Activated CD8-positive, alpha-beta memory T cell treated with anti-CD3 and anti-CD28 coated beads for 36 hours (primary cell): Measurements from ENCODE around the gene ARID3A. TPM values are rescaled to one million over a fixed set of nuclear protein-coding genes. Genes with fewer than 3 reads are reported as not detected.
"Not testable (repeated sequence)": the region's sequence is repeated elsewhere in the genome, so short reads cannot be mapped to it uniquely, and the experiment has no call there.

Experiments
- CTCF ChIA-PET: fragments of 350-600 bp; sonication (Branson Sonifier 250); formaldehyde crosslinking; loops from one replicate; lab custom pipeline; 2021; ENCODE audit warnings: antibody characterized with exemption; lab: Charles Lee
- POLR2A ChIA-PET: fragments of 350-600 bp; sonication (Branson Sonifier 250); formaldehyde crosslinking; loops from one replicate; lab custom pipeline; 2021; ENCODE audit warnings: antibody characterized with exemption; lab: Charles Lee
- total RNA-seq, 2 experiments: library from RNA; stranded (reverse); gene quantifications; one replicate each; pipeline ENCODE4 v1.2.3, GENCODE V29; 2021

The ARID3A gene
- total RNA-seq, 2 experiments from 2014 or later: 18.8 to 19.0 TPM

- ChIA-PET POLR2A (no interaction called here), CTCF (no interaction called here)
These were observed 86.0 kb downstream of the ARID3A start for GRCh38 chr19:1011831-1012333.

GRCh38 chr19:1012334-1012733, 86.5 kb downstream of the ARID3A start:
- POLR2A ChIA-PET: no interaction called here
- CTCF ChIA-PET: no interaction called here

GRCh38 chr19:1013218-1013617, 87.4 kb downstream of the ARID3A start:
- ChIA-PET POLR2A (interaction anchor here (0.5 kb wide), 1 partner anchor 232 kb away, joined by 3 read pairs; no protein-coding TSS in a partner anchor), CTCF (no interaction called here)

GRCh38 chr19:1014161-1015060, 88.6 kb downstream of the ARID3A start:
- CTCF ChIA-PET: interaction anchor here (0.5 kb wide), 1 partner anchor 244 kb away, joined by 4 read pairs; no protein-coding TSS in a partner anchor
- POLR2A ChIA-PET: interaction anchor here (0.5 kb wide), 1 partner anchor 162 kb away, joined by 3 read pairs; no protein-coding TSS in a partner anchor

GRCh38 chr19:1015061-1015781, 89.4 kb downstream of the ARID3A start:
- POLR2A ChIA-PET: interaction anchor here (0.6 kb wide), 1 partner anchor 238 kb away, joined by 8 read pairs; no protein-coding TSS in a partner anchor
- CTCF ChIA-PET: interaction anchor here (1.5 kb wide), 1 partner anchor 50 kb away, joined by 4 read pairs; no protein-coding TSS in a partner anchor

GRCh38 chr19:1015782-1016646, 90.2 kb downstream of the ARID3A start:
- POLR2A ChIA-PET: interaction anchor here (0.6 to 0.7 kb wide), 2 partner anchors 19 to 237 kb away, joined by 3 to 8 read pairs; no protein-coding TSS in a partner anchor
- CTCF ChIA-PET: interaction anchor here (1.0 to 1.5 kb wide), 2 partner anchors 45 to 49 kb away, joined by 3 to 4 read pairs; no protein-coding TSS in a partner anchor

GRCh38 chr19:1016647-1017114, 90.8 kb downstream of the ARID3A start:
- CTCF ChIA-PET: interaction anchor here (1.0 to 1.5 kb wide), 3 partner anchors 13 to 48 kb away, joined by 3 to 4 read pairs (median 3); no protein-coding TSS in a partner anchor
- POLR2A ChIA-PET: interaction anchor here (0.7 kb wide), 1 partner anchor 19 kb away, joined by 3 read pairs; no protein-coding TSS in a partner anchor

- ChIA-PET CTCF (interaction anchor here (1.0 to 1.5 kb wide), 3 partner anchors 12 to 48 kb away, joined by 3 to 4 read pairs (median 3); no protein-coding TSS in a partner anchor), POLR2A (no interaction called here)
These were observed 91.5 kb downstream of the ARID3A start for GRCh38 chr19:1017115-1017905.

GRCh38 chr19:1017906-1018305, 92.1 kb downstream of the ARID3A start:
- ChIA-PET POLR2A (no interaction called here), CTCF (interaction anchor here (1.0 kb wide), 1 partner anchor 11 kb away, joined by 3 read pairs; no protein-coding TSS in a partner anchor)

- CTCF ChIA-PET: interaction anchor here (0.7 kb wide), 1 partner anchor 93 kb away, joined by 3 read pairs; no protein-coding TSS in a partner anchor
- POLR2A ChIA-PET: interaction anchor here (0.5 kb wide), 1 partner anchor 103 kb away, joined by 4 read pairs; no protein-coding TSS in a partner anchor
These were observed 92.6 kb downstream of the ARID3A start for GRCh38 chr19:1018393-1018792.

GRCh38 chr19:1018932-1019615, 93.2 kb downstream of the ARID3A start:
- ChIA-PET POLR2A (no interaction called here), CTCF (interaction anchor here (0.7 to 1.2 kb wide), 3 partner anchors 26 to 94 kb away, joined by 3 to 6 read pairs (median 3); partner anchors contain the start of gene WDR18)

- ChIA-PET POLR2A (interaction anchor here (0.7 kb wide), 1 partner anchor 102 kb away, joined by 3 read pairs; no protein-coding TSS in a partner anchor), CTCF (interaction anchor here (1.0 to 1.2 kb wide), 2 partner anchors 27 to 36 kb away, joined by 3 to 6 read pairs; partner anchors contain the start of gene WDR18)
These were observed 93.8 kb downstream of the ARID3A start for GRCh38 chr19:1019616-1019961.

GRCh38 chr19:1019980-1020867, 94.4 kb downstream of the ARID3A start:
- POLR2A ChIA-PET: interaction anchor here (0.7 kb wide), 1 partner anchor 103 kb away, joined by 3 read pairs; no protein-coding TSS in a partner anchor

GRCh38 chr19:1020868-1021425, 95.1 kb downstream of the ARID3A start, which contains the start of gene TMEM259:
Gene TMEM259, minus strand, starts transcription at chr19:1021123. Its CDS starts 127 bp downstream, at chr19:1020996.
- ChIA-PET POLR2A (interaction anchor here (0.6 to 1.4 kb wide), 5 partner anchors 19 to 248 kb away, joined by 3 to 4 read pairs (median 3); partner anchors contain the start of genes ABCA7 and CIRBP), CTCF (interaction anchor here (0.7 to 1.2 kb wide), 5 partner anchors 11 to 93 kb away, joined by 3 to 5 read pairs (median 3); partner anchors contain the start of gene ABCA7)

More at GRCh38 chr19:1019980-1020867, 94.4 kb downstream of the ARID3A start:
- CTCF ChIA-PET: interaction anchor here (0.5 to 1.2 kb wide), 4 partner anchors 27 to 165 kb away, joined by 3 to 6 read pairs (median 4); partner anchors contain the start of gene WDR18

- CTCF ChIA-PET: interaction anchor here (1.2 kb wide), 1 partner anchor 220 kb away, joined by 3 read pairs; no protein-coding TSS in a partner anchor
- POLR2A ChIA-PET: not testable (repeated sequence)
These were observed 98.0 kb downstream of the ARID3A start for GRCh38 chr19:1023883-1024188.
